HG03575 (cell line): Measurements from ENCODE around the gene SSH3.

ENCODE experiments used
- ATAC-seq: cut with Tn5 transposase; IDR thresholded peaks from one replicate; pipeline ENCODE4 v1.9.1; 2021; ENCODE audit not compliant: unreplicated experiment, insufficient number of reproducible peaks, low FRiP score; ENCODE audit errors: extremely low read depth

SSH3 gene

DNA sequence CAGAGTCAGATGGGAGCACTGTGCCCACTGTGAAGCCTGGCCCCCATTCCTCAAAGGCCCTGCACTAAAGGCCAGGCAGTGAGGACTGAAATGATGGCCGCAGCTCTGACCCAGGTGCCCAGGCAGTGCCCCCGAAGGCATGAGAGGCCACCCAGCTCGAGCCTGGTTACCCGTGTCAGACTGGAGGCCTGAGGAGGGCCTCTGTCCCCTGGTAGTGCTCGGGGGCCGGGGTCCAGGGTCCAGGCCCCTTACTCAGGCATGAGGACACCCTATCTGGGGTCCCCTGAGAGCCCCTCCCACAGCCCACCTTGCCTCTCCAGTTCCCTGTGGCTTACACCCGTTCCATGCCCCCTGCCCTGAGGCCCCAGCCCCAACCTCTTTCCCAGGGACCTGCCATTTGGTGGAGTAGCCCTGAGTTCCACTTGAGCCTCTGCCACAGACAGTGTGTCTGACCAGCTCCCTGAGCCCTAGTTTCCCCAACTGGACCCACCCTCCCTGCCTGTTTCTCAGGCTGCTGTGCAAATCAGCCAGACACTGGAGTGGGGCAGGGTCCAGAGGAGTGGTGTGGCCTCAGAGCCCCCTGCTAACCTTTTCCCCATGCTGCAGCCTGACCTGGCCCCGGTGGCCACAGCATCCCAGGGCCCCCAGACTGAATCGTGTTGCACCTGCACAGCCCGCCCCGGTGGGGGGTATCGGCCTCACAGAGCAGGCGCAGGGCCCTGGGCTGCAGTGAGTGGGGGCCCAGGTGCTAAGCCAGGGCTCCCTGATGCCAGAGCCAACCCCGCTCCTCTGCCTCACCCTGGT, 25.0 kb upstream of the SSH3 start:
- no peak for ATAC-seq

DNA sequence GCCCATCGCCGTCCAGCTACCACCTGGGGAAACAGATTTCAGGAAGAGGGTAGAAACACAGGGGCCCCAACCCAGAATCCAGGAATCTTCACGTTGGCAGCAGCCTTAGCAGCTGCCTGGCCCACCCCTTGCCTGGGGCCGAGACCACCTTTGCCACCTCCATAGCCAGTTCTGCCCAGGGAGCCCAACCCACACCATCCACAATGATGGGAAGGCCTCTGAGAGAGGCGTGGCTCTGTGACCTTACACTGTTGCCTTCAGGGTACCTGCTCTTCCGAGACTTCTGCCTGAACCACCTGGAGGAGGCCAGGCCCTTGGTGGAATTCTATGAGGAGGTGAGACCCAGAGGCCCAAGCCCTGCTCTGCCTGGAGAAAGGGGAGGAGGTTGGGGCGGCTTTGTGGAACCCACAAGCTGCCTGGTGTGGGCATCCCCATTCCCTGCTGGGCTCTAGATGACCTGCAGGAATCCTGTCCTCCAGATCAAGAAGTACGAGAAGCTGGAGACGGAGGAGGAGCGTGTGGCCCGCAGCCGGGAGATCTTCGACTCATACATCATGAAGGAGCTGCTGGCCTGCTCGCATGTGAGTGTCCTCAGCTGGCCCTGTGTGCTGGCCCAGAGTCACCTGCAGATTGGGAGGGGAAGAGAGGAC, 24.3 kb upstream of the SSH3 start:
- ATAC-seq, result no peak

DNA sequence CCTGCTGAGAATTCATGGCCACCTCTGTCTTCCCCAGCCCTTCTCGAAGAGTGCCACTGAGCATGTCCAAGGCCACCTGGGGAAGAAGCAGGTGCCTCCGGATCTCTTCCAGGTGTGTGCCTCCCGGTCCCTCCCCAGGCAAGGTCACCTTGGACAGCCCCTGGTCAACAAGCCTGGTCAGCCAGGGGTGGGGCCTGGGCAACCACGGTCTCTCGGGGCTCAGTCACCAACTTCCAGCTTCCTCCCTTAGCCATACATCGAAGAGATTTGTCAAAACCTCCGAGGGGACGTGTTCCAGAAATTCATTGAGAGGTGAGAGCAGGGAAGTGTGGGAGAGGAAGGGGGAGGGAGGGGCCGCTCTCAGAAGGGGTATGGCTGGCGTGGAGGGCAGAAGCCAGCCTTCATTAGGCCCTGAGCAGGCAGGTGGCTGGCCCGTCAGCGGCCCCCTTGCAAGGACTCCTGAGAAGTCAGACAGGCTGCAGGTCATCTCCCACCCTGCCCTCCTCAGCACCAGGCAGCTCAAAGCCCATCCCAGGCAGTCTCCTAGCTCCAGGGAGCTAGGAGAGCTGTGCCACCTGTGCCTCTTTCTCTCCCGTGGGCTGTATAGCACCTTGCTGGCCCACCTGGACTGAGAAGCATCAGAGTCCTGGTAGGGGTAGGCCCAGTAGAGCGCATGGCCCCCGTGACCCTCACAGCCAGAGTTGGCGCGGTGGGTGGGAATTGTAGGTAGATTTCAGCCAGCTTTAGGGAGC, 23.6 kb upstream of the SSH3 start:
- no peak for ATAC-seq

DNA sequence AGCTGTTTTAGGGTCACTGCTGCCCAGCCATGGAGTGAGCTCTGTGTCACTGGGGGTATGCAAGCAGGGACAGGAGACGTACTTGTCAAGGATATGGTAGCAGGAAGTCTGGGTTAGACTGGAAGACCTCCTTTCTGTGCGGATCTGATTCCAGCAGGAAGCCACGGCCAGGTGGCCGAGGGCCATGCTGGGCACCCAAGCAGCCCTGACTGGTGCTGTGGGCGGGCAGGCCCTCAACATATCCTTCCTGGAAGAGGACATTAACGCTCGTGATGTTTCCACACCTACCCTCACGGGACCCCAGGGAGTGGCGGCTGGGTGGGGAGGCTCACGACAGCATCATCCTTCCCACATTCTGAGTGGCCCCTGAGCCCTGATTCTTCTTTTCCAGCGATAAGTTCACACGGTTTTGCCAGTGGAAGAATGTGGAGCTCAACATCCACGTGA, 23.0 kb upstream of the SSH3 start:
- ATAC-seq, result no peak

DNA sequence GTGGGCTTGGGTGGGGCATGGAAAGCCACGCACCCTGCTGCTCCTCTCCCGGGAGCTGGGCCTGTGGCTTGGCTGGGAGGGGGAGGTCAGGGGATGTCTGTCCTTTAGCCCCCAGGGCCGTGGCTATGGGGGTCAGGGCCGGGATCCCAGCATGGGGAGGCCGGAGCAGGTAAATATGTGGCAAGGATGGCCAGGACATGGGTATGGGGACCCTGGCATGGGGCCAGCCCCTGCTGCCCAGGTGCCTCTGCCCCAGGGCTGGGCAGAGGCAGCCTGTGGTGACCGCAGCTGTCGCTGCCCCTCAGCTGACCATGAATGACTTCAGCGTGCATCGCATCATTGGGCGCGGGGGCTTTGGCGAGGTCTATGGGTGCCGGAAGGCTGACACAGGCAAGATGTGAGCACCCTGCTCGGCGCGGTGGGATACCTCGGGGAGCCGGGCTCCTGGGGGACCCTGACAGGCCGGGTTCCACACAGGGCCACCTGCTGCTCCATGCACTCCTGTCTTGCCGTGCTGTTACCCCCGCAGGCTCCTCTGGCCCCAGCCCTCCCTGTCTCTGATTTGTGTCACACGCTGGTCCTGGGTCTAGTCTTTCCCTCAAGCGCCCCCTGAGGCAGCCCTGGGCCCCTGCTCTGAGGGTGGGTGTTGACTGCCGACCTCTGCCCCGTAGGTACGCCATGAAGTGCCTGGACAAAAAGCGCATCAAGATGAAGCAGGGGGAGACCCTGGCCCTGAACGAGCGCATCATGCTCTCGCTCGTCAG, 22.4 kb upstream of the SSH3 start:
- no peak for ATAC-seq

DNA sequence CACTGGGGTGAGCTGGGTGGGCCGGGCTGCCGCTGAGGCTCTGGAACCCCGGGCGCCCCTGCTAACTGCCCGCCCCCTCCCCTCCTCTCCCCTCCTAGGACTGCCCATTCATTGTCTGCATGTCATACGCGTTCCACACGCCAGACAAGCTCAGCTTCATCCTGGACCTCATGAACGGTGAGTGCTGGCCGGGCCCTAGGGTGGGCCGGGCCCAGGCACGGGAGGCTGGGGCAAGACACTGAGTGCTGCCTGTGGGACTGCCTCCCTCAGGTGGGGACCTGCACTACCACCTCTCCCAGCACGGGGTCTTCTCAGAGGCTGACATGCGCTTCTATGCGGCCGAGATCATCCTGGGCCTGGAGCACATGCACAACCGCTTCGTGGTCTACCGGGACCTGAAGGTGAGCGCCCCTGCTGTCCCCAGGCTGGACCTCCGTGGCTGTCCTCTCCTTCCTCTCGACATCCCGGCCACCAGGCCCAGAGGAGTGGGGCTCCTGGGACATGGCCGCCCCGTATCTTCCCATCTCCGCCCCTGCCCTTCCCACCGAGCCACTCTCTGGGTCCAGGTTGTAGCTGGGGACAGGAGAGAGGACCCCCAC, 21.7 kb upstream of the SSH3 start:
- ATAC-seq, result no peak

DNA sequence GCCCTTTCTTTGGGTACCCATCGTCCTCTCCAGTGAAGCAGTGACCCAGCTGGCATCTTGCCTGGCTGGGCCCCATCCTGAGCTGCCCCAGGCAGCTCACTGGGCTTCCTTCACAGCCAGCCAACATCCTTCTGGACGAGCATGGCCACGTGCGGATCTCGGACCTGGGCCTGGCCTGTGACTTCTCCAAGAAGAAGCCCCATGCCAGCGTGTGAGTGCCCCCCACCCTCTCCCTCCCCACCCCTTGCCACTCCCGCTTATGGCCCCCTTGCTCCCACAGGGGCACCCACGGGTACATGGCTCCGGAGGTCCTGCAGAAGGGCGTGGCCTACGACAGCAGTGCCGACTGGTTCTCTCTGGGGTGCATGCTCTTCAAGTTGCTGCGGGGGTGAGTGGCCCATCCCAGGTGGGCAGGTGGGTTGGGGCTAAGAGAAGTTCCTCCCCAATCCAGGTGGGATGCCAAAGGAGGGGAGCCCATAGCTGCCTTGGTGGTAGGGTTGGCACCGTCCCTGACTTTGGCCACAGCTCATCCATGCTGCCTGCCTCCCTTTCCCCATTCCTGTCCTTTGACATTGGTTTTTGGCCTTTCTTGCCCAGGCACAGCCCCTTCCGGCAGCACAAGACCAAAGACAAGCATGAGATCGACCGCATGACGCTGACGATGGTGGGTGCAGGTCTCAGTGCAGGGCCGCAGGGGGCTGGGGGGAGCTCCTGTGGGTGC, 21.0 kb upstream of the SSH3 start:
- no peak for ATAC-seq

DNA sequence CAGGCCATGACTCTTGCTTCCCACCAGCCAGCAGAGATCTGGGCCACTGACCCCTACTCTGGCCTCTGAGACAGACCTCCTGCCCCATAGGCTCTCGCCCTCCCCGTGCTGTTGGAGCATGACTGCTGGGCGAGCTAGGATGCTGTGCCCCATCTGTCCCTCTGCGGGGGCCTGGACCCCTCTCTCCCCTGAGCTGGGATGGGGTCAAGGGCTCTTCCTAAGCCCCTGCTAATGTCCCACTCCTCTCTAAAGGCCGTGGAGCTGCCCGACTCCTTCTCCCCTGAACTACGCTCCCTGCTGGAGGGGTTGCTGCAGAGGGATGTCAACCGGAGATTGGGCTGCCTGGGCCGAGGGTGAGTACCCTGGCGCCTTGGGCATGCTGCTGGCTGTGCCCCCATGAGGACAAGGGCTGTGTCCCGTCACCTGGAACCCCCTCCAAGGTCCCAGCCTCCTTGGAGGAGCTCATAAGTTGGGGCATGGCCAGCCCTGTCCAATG, 20.4 kb upstream of the SSH3 start:
- ATAC-seq, result no peak

DNA sequence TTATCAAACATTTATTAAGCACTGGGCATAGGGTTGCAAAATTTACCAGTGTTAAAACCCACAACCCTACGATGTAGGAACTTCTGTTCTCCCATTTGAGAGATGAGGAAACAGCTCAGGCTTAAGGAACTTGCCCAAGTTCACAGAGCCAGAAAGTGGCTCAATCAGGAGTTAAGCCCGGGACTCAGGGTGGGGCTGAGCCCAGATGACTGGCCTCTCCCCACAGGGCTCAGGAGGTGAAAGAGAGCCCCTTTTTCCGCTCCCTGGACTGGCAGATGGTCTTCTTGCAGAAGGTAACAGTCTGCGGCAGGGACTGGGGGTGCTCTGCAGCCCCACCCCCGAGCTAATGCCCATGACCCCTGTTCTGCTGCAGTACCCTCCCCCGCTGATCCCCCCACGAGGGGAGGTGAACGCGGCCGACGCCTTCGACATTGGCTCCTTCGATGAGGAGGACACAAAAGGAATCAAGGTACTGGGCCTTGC, 19.8 kb upstream of the SSH3 start:
- no peak for ATAC-seq

DNA sequence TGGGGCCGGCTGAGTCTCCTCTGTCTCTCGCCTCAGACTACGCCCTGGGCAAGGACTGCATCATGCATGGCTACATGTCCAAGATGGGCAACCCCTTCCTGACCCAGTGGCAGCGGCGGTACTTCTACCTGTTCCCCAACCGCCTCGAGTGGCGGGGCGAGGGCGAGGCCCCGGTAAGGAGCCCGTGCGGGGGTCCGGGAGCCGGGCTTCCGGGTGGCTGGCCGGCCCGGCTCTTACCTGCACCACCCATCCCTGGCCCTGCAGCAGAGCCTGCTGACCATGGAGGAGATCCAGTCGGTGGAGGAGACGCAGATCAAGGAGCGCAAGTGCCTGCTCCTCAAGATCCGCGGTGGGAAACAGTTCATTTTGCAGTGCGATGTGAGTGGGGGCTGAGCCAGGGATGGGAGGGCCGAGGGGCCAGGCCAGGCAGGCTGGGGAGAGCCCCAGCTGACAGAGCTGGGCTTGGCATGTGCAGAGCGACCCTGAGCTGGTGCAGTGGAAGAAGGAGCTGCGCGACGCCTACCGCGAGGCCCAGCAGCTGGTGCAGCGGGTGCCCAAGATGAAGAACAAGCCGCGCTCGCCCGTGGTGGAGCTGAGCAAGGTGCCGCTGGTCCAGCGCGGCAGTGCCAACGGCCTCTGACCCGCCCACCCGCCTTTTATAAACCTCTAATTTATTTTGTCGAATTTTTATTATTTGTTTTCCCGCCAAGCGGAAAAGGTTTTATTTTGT, 18.4 kb upstream of the SSH3 start:
- ATAC-seq, result no peak

DNA sequence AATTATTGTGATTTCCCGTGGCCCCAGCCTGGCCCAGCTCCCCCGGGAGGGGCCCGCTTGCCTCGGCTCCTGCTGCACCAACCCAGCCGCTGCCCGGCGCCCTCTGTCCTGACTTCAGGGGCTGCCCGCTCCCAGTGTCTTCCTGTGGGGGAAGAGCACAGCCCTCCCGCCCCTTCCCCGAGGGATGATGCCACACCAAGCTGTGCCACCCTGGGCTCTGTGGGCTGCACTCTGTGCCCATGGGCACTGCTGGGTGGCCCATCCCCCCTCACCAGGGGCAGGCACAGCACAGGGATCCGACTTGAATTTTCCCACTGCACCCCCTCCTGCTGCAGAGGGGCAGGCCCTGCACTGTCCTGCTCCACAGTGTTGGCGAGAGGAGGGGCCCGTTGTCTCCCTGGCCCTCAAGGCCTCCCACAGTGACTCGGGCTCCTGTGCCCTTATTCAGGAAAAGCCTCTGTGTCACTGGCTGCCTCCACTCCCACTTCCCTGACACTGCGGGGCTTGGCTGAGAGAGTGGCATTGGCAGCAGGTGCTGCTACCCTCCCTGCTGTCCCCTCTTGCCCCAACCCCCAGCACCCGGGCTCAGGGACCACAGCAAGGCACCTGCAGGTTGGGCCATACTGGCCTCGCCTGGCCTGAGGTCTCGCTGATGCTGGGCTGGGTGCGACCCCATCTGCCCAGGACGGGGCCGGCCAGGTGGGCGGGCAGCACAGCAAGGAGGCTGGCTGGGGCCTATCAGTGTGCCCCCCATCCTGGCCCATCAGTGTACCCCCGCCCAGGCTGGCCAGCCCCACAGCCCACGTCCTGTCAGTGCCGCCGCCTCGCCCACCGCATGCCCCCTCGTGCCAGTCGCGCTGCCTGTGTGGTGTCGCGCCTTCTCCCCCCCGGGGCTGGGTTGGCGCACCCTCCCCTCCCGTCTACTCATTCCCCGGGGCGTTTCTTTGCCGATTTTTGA, 17.5 kb upstream of the SSH3 start:
- ATAC-seq, result no peak

DNA sequence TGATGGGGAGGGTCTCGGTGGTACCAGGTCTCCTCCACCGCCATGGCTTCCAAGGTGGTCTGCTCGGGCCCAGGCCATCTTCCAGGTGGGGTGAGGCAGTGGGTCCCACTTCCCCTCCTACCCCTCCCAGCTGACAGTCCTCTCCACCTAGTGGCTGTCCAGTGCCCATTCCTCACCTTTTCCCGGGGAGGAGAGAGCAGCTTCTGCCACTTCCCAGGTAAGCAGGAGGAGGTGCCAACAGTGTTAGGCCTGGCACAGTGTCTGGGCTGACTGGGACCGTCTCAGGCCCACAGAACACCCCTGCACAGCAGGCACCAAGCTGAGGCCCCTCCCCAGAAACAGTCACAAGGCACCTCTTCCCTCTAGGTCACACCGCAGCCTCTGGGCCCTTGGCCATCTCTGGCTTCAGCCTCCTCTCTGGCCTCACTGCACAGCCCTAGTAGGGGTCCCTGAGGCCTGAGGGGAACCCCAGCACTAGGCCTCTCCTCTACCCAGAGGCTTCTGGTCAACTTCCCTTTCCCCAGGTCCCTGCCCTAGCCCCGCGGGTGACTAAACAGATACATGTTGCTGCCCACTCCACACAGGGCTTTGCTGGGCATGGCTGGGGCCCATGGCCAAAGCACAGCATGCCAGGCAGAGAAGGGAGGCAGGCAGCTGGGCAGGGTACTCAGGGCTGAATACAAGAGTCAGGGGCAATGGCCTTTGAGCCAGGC, 16.6 kb upstream of the SSH3 start:
- no peak for ATAC-seq

DNA sequence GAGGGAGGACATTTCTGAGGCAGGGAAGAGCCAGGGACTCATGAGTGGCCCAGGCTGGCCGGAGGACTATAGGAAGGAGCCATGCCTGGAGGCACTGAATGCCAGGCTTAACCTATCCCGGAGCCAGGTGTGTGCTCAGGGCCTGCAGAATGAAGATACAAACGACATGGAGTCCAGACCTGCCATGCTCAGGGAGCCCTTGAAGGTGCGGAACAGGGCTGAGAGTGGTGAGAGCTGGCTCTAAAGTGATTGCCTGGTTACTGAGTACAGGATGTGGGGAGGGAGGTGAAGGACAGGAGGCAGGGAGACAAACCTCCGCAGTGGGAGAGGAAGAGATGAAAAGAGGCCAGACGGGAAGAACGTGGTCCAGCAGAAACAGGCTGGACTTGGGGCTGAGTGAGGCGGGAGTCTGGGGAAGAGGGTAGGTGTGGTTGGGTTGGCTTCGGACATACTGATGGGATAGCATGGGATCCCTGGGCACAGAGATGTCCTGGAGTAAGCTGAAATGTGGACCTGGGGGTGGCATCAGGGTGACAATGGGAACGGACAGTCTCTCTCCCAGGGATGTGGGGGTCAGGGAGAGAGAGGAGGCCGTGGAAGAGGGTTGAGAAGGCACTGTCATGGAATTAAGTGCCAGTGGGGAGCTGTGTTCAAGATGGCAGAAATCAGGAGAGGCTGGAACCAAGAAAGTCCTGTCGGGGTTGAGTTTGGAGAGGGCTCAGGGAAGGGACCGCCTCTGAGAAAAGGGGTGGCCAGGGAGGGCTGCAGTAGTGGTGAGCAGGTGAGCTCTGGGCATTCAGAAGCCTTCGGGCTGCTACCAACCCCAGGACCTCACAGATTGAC, 15.8 kb upstream of the SSH3 start:
- ATAC-seq, result no peak

DNA sequence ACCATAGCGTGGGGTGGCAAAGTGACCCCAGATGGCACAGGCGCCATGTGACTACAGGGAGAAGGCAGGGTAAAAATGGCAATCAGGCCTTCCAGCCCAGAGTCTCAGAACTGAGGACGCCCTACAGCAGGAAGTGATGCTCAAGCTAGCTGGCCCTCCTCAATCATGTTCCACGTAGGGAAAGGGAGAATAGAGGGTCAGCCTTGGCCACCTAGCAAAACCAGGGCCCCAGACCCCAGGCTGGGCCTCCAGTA, 15.2 kb upstream of the SSH3 start:
- ATAC-seq, result no peak
